Lower leg skin (tissue), 4 donors: ENCODE results near the gene RUNX3. TPM values are rescaled to one million over a fixed set of nuclear protein-coding genes. Genes with fewer than 3 reads are reported as not detected.
"Not testable (repeated sequence)": the region's sequence is repeated elsewhere in the genome, so short reads cannot be mapped to it uniquely, and the experiment has no call there.

Source experiments
- DNase-seq, 2 donors: peaks; one replicate each; pipeline ENCODE4 v3.0.0-alpha.2; 2019; ENCODE audit warnings: low spot score in 2 of 2
- H3K4me3 ChIP-seq: fragments of 200-600 bp; sonication (generic); 2 replicates; pipeline ENCODE4 v1.5.1; 2017; ENCODE audit warnings: mild to moderate bottlenecking, low read depth; ENCODE audit not compliant: poor library complexity, severe bottlenecking
- POLR2A ChIP-seq, 2 donors: fragments of 450-650 bp; IDR thresholded peaks; one replicate each; pipeline ENCODE4 v1.6.1; 2016 to 2017; ENCODE audit warnings: antibody characterized with exemption in 2 of 2, mild to moderate bottlenecking in 1 of 2, moderate library complexity in 1 of 2
- WGBS, 2 donors: methylation state at CpG; one replicate each; pipeline ENCODE4 v1.1.5; 2018; 5-methylcytosine and 5-hydroxymethylcytosine counted together
- intact Hi-C: fragments of 100-400 bp; cut with DNase I; formaldehyde crosslinking; loops from one replicate; pipeline ENCODE4 v1.15.0; 2023; ENCODE audit warnings: low total_unique reads
- total RNA-seq, 4 donors: library from RNA; depleted of rRNA; stranded (reverse); fragments of >200 nt; gene quantifications; one replicate each; pipeline ENCODE4 v1.1.0, GENCODE V29; 2016
- TF ChIP-seq, protein P1 (sequence below), 3 donors: fragments of 450-650 bp; IDR thresholded peaks; one replicate each; pipeline ENCODE4 v1.5.1; 2016; ENCODE audit warnings: antibody characterized with exemption in 3 of 3, mild to moderate bottlenecking in 3 of 3, moderate library complexity in 2 of 3

RUNX3 gene
- total RNA-seq, 4 donors from 2014 or later = 6.1 to 24.4 (median 19.8) TPM

DNA sequence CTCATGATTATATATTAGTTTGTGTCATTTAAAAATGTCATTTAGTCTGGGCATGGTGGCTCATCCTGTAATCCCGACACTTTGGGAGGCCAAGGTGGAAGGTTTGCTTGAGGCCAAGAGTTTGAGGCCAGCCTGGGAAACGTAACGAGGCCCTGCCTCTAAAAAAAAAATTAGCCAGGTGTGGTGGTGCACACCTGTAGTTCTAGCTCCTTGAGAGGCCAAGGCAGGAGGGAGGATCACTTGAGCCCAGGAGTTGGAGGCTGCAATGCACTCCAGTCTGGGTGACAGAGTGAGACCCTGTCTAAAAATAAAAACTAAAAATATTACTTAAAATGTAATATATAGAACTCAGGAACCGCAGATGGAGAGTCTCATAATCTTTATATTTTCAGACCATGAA lies 34.6 kb downstream of the RUNX3 start:
- H3K4me3 ChIP-seq = no peak overlapping the region
- 87 to 92% methylated on average over 4 of the region's 4 CpGs for WGBS, 2 donors
- no peak for TF ChIP-seq POLR2A (IDR thresholded peaks at IDR 0.05)
- TF ChIP-seq, protein P1, sequence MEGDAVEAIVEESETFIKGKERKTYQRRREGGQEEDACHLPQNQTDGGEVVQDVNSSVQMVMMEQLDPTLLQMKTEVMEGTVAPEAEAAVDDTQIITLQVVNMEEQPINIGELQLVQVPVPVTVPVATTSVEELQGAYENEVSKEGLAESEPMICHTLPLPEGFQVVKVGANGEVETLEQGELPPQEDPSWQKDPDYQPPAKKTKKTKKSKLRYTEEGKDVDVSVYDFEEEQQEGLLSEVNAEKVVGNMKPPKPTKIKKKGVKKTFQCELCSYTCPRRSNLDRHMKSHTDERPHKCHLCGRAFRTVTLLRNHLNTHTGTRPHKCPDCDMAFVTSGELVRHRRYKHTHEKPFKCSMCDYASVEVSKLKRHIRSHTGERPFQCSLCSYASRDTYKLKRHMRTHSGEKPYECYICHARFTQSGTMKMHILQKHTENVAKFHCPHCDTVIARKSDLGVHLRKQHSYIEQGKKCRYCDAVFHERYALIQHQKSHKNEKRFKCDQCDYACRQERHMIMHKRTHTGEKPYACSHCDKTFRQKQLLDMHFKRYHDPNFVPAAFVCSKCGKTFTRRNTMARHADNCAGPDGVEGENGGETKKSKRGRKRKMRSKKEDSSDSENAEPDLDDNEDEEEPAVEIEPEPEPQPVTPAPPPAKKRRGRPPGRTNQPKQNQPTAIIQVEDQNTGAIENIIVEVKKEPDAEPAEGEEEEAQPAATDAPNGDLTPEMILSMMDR (IDR thresholded peaks at IDR 0.05) = no peak
- DNase-seq = peak in 1 of 2 donors; percentile 18
- intact Hi-C loops = no loop called here

DNA sequence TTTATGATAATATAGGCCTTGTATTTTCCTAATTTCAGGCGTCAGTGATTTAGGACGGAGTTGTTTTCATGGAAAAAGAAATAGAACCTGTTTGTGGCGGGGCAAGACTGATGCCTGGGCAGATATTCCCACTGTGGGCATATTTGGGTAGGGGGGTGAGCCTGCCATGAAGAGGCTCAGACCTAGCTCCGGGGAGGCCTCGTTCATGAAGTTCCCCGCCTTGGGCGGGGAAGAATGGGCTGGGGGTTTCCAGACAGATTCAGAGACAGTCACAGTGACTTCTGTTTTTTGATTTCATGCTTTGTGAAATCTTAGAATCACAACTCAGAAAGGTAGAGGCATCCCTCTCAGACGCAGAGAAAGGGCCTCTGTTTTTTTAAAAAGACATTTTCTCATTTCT lies 36.1 kb downstream of the RUNX3 start:
- peak in 1 of 2 donors; percentile 57 for DNase-seq
- intact Hi-C loops = no loop called here
- 67 to 69% methylated on average over 8 of the region's 8 CpGs for WGBS, 2 donors
- H3K4me3 ChIP-seq = no peak overlapping the region
- TF ChIP-seq POLR2A (IDR thresholded peaks at IDR 0.05) = no peak
- TF ChIP-seq, protein P1 (IDR thresholded peaks at IDR 0.05) = no peak

DNA sequence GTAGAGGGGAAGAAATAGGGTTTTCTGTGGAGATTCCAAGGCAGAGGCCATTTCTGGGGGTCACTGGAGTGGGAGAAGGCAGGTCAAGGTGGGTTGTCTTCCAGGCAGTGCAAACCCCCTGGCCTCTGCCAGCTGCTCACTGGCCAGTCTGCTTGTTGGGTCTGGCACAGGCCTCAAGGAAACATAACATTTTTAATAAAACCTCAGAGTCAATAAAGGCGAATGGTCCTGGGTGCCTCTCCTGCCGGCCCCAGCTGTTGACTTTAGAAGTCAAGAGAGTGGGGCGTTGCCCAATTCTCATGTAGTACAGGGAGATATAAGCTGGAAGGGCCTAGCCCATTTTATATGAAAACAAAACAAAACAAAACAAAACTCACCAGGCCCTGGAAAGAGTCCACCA lies 36.6 kb downstream of the RUNX3 start:
- intact Hi-C loops = no loop called here
- no peak for TF ChIP-seq POLR2A (IDR thresholded peaks at IDR 0.05)
- TF ChIP-seq, protein P1 (IDR thresholded peaks at IDR 0.05) = no peak
- peak in 1 of 2 donors; percentile 13 for DNase-seq
- 92% methylated on average over 3 of the region's 3 CpGs for WGBS, 2 donors
- no peak overlapping the region for H3K4me3 ChIP-seq

DNA sequence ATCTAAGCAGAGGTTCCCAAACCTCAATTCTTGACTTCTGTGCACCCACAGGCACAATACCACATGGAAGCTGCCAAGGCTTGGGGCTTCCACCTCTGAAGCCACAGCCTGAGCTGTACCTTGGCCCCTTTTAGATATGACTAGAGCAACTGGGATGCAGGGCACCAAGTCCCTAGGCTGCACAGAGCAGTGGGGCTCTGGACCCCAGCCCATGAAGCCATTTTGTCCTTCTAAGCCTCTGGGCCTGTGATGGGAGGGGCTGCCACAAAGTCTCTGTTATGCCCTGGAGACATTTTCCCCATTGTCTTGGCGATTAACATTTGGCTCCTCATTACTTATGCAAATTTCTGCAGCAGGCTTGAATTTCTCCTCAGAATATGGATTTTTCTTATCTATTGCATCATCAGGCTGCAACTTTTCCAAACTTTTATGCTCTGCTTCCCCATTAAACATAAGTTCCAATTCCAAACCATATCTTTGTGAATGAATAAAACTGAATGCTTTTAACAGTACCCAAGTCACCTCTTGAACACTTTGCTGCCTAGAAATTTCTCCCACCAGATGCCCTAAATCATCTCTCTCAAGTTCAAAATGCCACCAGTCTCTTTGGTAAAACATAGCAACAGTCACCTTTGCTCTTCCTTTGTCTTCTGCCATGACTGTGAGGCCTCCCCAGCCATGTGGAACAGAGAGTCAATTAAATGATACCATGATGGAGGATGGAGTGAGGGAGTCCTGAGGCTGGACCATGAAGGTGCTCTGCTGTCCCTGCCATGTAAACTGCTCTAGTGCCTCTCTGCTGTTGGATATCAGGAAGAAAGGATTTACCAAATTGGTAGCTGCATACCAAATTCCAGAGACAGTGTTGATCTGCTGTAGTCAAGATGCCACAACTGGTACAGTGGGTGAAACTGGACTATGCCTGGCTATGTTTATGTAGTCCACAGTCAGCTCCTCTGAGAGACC lies 37.6 kb downstream of the RUNX3 start:
- 73 to 86% methylated on average over 1 of the region's 1 CpG for WGBS, 2 donors
- intact Hi-C loops = no loop called here
- TF ChIP-seq, protein P1 (IDR thresholded peaks at IDR 0.05) = no peak
- no peak for TF ChIP-seq POLR2A (IDR thresholded peaks at IDR 0.05)
- DNase-seq = peak in 1 of 2 donors; percentile 58
- H3K4me3 ChIP-seq = no peak overlapping the region

DNA sequence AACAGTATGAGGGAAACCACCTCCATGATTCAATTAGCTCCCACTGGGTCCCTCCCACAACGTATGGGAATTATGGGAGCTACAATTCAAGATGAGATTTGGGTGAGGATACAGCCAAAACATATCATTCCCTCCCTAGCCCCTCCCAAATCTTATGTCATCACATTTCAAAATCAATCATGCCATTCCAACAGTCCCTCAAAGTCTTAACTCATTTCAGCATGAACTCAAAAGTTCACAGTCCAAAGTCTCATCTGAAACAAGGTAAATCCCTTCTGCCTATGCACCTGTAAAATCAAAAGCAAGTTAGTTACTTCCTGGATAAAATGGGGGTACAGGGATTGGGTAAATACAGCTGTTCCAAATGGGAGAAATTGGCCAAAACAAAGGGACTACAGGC lies 38.7 kb downstream of the RUNX3 start:
- DNase-seq, intact Hi-C loops, H3K4me3 ChIP-seq: not testable (repeated sequence)
- 62 to 72% methylated on average over 1 of the region's 1 CpG for WGBS, 2 donors

DNA sequence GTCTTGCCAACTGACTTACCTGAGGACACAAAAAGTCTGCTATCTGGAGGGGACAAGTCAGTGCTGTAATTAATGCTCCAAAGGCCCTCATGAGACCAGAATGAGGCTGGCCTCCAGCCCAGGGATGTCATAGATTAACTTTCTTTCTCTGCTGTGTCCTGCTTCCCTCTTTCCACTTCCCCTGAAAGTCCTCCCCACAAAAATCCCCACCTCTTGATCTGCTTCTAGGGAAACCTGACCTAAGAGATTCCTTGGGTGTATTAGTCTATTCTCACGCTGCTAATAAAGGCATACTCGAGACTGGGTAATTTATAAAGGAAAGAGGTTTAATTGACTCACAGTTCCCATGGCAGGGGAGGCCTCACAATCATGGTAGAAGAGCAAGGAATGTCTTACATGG lies 39.2 kb downstream of the RUNX3 start:
- intact Hi-C loops = no loop called here

More for the DNA sequence above, 39.2 kb downstream of the RUNX3 start:
- WGBS, 2 donors = 69 to 73% methylated on average over 2 of the region's 2 CpGs
- TF ChIP-seq, protein P1 (IDR thresholded peaks at IDR 0.05) = no peak
- no peak for TF ChIP-seq POLR2A (IDR thresholded peaks at IDR 0.05)
- H3K4me3 ChIP-seq = no peak overlapping the region
- no peak for DNase-seq
